ENCODE measurements around the gene ALPI.
"Not testable (repeated sequence)": the region's sequence is repeated elsewhere in the genome, so short reads cannot be mapped to it uniquely, and the experiment has no call there.

The ALPI gene

DNA sequence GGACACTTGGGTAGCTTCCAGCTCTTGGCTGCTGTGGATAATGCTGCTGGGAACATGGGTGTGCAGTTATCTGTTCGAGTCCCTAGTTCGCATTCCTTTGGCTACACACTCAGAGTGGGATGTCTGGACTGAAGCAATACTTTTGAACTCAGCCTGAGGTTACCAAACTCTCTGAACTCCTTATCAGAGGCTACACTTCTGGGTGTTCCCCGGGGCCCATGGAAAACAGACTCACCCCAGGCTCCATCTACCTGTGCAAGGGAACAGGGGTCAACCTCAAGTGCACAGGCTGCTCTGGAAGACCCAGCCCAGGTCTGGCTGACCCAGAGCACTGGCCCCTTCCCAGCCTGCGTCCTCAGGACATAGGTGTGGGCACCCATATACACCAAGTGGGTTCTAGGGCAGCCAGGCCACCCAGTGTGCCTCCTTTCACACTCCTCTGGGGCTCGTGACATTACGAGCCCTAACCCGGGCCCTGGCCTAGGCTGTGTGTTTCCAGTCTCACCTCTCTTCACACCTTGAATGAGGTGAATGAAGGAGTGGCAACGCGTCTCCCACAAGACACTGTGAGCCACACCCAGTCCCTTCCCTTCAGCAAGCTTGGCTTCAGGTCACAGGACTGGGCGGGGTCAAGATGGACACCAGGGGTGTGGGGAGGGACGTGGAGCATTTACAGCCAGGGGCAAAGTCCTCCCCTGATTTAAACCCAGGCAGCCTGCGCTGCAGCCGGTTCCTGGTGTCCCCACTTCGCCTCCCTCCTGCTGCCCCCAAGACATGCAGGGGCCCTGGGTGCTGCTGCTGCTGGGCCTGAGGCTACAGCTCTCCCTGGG lies at the start of gene ALPI:
Gene ALPI (plus strand): TSS at position 728 of the 830 bp plus-strand sequence. CDS start 47 bp downstream, at position 775.
- DNase-seq (ENCODE audit: low read depth in 2 of 2) = no peak

DNA sequence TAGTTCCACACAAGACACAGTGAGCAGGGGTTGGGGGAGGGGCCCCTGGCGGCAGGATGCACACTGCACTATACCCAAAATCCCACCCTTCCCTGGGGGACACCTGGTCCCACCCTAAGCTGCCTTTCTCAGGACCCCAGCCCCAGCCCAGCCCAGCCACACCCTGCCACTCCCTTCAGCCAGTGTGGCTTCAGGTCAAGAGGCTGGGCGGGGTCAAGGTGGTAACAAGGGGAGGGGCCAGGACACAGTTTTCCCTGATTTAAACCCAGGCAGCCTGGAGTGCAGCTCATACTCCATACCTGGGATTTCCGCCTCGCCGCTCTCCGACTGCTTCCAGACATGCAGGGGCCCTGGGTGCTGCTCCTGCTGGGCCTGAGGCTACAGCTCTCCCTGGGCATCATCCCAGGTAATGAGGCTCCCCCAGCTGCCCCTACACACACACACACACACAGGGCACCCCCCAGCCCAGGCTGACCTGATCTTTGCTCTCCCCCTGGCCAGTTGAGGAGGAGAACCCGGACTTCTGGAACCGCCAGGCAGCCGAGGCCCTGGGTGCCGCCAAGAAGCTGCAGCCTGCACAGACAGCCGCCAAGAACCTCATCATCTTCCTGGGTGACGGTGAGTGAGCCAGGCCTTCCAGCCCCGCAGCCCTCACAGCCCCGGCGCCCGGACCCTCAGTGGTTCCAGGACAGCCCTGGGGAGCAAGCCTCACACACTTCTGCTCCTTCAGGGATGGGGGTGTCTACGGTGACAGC lies 49.2 kb upstream of the ALPI start, which contains the start of gene ALPG:
Gene ALPG (plus strand): TSS at position 289 of the 755 bp plus-strand sequence. CDS start 51 bp downstream, at position 340.
- no peak for DNase-seq (ENCODE audit: low read depth in 2 of 2)

GRCh38 chr2:232407428-232408150 lies 48.4 kb upstream of the ALPI start:
- DNase-seq (ENCODE audit: low read depth in 2 of 2) = not testable (repeated sequence)

DNA sequence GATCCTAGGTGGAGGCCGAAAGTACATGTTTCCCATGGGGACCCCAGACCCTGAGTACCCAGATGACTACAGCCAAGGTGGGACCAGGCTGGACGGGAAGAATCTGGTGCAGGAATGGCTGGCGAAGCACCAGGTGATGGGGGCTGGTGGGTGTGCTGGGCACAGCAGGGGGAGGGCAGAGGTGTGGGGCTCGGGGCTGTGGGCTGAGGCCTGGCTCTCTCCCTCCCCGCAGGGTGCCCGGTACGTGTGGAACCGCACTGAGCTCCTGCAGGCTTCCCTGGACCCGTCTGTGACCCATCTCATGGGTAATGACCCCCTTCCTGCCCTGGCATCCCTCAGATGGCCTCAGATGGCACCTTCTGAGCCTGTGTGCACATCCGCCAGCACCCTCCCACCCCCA lies 47.7 kb upstream of the ALPI start:
- not testable (repeated sequence) for DNase-seq (ENCODE audit: low read depth in 2 of 2)

- DNase-seq (ENCODE audit: low read depth in 2 of 2) = not testable (repeated sequence)
These were observed 46.3 kb upstream of the ALPI start for GRCh38 chr2:232409617-232410016.

DNA sequence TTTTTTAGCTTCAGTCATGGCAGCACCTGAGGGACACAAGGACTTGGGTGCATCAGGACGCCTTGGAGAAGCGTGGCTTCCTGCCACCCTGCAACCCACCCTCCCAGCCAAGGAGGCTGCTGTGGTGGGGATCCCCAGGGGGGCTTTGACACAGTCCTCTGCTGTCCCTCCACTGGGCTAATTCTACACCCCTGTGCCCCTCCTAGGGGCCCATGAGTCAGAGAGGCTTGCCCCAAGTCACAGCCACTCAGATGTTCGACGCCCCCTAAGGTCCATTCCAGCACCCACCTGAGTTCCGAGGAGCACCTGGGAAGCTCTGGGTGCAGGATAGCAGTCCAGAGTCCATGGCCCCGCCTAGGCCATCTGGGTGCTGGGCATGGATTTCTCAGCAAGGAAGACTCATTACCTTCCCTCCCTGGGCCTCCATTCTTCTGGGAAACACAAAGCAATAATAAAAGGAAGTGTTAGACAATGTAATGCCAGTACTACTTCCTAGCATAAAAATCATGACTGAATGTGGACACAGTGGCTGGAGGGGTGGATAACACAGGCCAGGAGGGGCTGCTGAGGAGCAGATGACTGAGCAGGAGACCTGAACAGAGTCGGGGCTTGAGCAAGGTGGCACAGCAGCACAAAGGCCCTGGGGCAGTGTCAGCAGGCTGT lies 45.6 kb upstream of the ALPI start:
- no peak for DNase-seq (ENCODE audit: low read depth in 2 of 2)

DNA sequence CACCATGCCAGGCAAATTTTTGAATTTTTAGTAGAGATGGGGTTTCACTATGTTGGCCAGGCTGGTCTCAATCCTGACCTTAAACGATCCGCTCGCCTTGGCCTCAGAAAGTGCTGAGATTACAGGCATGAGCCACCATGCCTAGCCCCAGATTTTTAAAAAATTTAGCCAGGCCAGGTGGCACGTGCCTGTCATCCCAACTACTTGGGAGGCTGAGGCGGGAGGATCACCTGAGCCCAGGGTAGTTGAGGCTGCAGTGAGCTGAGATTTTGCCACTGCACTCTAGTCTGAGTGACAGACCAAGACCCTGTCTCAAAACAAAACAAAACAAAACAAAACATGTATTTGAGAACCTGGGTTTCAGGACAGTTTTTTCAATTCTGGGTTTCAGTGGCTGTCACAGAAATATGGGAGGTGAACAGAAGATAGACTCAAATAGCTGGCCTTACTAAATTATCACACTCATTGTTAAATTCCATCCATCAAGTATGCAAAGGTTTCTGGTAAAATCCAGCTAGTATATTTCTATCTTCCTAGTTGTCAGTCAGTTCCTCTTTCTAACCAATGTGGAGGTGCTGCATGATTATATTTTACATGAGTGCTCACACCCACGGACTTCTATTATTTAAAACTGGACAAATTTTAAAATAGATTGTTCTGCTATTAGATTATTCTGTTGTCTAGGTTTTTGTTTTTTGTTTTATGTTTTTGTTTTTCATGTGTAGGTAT lies 43.9 kb upstream of the ALPI start:
- no peak for DNase-seq (ENCODE audit: low read depth in 2 of 2)

- no peak for DNase-seq (ENCODE audit: low read depth in 2 of 2)
These were observed 43.0 kb upstream of the ALPI start for GRCh38 chr2:232412986-232413385.

- no peak for DNase-seq (ENCODE audit: low read depth in 2 of 2)
These were observed 40.7 kb upstream of the ALPI start for GRCh38 chr2:232415138-232415690.

GRCh38 chr2:232415736-232416520 lies 40.0 kb upstream of the ALPI start:
- DNase-seq (ENCODE audit: low read depth in 2 of 2) = no peak

- DNase-seq (ENCODE audit: low read depth in 2 of 2) = no peak
These were observed 39.2 kb upstream of the ALPI start for GRCh38 chr2:232416521-232417470.

GRCh38 chr2:232417489-232417888 lies 38.5 kb upstream of the ALPI start:
- no peak for DNase-seq (ENCODE audit: low read depth in 2 of 2)

DNA sequence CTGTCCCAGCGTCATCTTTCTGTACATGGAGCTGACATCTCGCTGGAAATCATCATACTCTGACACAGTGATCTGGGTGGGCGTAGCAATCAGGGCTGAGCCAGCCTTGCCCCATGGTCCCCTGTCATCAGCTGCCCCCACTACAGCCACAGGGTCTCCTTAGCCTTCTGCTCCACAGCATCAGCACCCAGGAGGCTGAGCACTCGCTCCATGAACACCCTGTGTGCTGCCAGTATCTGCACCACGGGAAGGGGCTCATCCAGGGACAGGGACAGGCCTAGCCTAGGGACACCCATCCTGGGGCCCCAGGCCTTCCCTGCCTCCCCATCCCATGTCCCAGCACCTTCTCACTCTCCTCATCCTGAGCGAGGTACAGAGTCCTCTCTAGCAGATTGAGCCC lies 37.9 kb upstream of the ALPI start:
- no peak for DNase-seq (ENCODE audit: low read depth in 2 of 2)

- peak in 1 of 2 donors; percentile 20 for DNase-seq (ENCODE audit: low read depth in 2 of 2)
These were observed 37.3 kb upstream of the ALPI start for GRCh38 chr2:232418466-232419244.

- DNase-seq (ENCODE audit: low read depth in 2 of 2) = no peak
These were observed 36.5 kb upstream of the ALPI start for GRCh38 chr2:232419245-232420072.

DNA sequence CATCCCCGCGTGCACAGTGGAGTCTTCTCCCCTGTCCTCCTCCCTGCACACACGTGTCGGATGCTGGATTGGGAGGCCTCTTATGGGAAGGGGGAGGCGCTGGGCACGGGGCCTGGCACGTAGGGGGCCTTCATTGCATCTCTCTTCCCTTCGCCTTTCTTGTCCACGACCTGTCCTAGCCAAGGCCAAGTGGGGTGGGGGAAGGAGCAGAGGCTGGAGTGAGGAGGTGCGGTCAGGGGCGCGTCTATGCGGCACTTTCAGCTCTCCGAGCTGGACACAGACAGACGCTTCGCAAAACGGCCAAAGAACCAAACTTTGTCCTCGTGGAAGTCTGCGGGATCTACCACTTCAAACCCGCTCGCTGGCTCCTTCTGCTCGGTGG lies 35.9 kb upstream of the ALPI start:
- DNase-seq (ENCODE audit: low read depth in 2 of 2) = no peak

Data from activated CD4-positive, alpha-beta T cell treated with anti-CD3 and anti-CD28 coated beads for 24 hours (primary cell).